SK-N-SH treated with all-trans-retinoic acid at 6 μM for 48 hours (cell line): ENCODE measurements around the gene FLT3LG.
A peak's percentile ranks its signal among the peaks of the same experiment; 100 is the strongest.

Experiments used
- ATAC-seq: fragments of 200-7000 bp; cut with Tn5 transposase; 3 replicates; pipeline ENCODE4 v1.9.1; 2020; ENCODE audit warnings: mild to moderate bottlenecking, moderate library complexity
- ARNTL ChIP-seq: fragments of 450-650 bp; formaldehyde crosslinking; IDR thresholded peaks from 2 replicates; pipeline ENCODE4 v1.5.0; 2020; ENCODE audit warnings: low read depth, mild to moderate bottlenecking, moderate library complexity, borderline replicate concordance
- BACH2 ChIP-seq: fragments of 250-450 bp; sonication (Bioruptor Pico); IDR thresholded peaks from 2 replicates; pipeline ENCODE4 v1.9.0; 2021; ENCODE audit warnings: mild to moderate bottlenecking, borderline replicate concordance
- CREB5 ChIP-seq: fragments of 250-450 bp; sonication (Bioruptor Pico); IDR thresholded peaks from 2 replicates; pipeline ENCODE4 v1.5.1; 2020; ENCODE audit warnings: low read depth, mild to moderate bottlenecking, moderate library complexity
- CSDC2 ChIP-seq: fragments of 250-450 bp; sonication (Bioruptor Pico); IDR thresholded peaks from 2 replicates; pipeline ENCODE4 v1.5.0; 2020; ENCODE audit warnings: mild to moderate bottlenecking, moderate library complexity
- ESRRG ChIP-seq: fragments of 250-450 bp; sonication (Bioruptor Pico); IDR thresholded peaks from 2 replicates; pipeline ENCODE4 v1.6.1; 2021; ENCODE audit warnings: mild to moderate bottlenecking
- GLIS3 ChIP-seq: fragments of 250-450 bp; sonication (Bioruptor Pico); IDR thresholded peaks from 2 replicates; pipeline ENCODE4 v1.5.0; 2020; ENCODE audit warnings: mild to moderate bottlenecking, moderate library complexity
- ISL1 ChIP-seq: fragments of 250-450 bp; sonication (Bioruptor Pico); IDR thresholded peaks from 2 replicates; pipeline ENCODE4 v2.1.2; 2022; ENCODE audit warnings: mild to moderate bottlenecking, moderate library complexity
- OSR1 ChIP-seq: fragments of 250-450 bp; sonication (Bioruptor Pico); IDR thresholded peaks from 2 replicates; pipeline ENCODE4 v1.8.0; 2022; ENCODE audit warnings: moderate library complexity, mild to moderate bottlenecking, inconsistent platforms
- PATZ1 ChIP-seq: fragments of 250-450 bp; sonication (Bioruptor Pico); IDR thresholded peaks from 2 replicates; pipeline ENCODE4 v1.8.0; 2020; ENCODE audit warnings: mild to moderate bottlenecking, moderate library complexity, borderline replicate concordance
- POU6F1 ChIP-seq: fragments of 250-450 bp; sonication (Bioruptor Pico); IDR thresholded peaks from 2 replicates; pipeline ENCODE4 v1.8.0; 2021; ENCODE audit warnings: low read depth, mild to moderate bottlenecking, moderate library complexity, borderline replicate concordance
- PPARA ChIP-seq: fragments of 250-450 bp; sonication (Bioruptor Pico); IDR thresholded peaks from 2 replicates; pipeline ENCODE4 v1.5.0; 2020; ENCODE audit warnings: mild to moderate bottlenecking, borderline replicate concordance
- RARB ChIP-seq: fragments of 250-450 bp; sonication (Bioruptor Pico); IDR thresholded peaks from 2 replicates; pipeline ENCODE4 v1.8.0; 2021; ENCODE audit warnings: mild to moderate bottlenecking, moderate library complexity
- SNAI2 ChIP-seq: fragments of 250-450 bp; sonication (Bioruptor Pico); IDR thresholded peaks from 2 replicates; pipeline ENCODE4 v1.5.0; 2020; ENCODE audit warnings: mild to moderate bottlenecking, moderate library complexity
- TCF4 ChIP-seq: fragments of 250-450 bp; sonication (Bioruptor Pico); IDR thresholded peaks from 2 replicates; pipeline ENCODE4 v1.8.0; 2021; ENCODE audit warnings: mild to moderate bottlenecking, moderate library complexity, borderline replicate concordance
- TOX ChIP-seq: fragments of 250-450 bp; sonication (Bioruptor Pico); IDR thresholded peaks from 2 replicates; pipeline ENCODE4 v1.8.0; 2021; ENCODE audit warnings: mild to moderate bottlenecking, moderate library complexity, borderline replicate concordance
- TSHZ2 ChIP-seq: fragments of 250-450 bp; sonication (Bioruptor Pico); IDR thresholded peaks from 2 replicates; pipeline ENCODE4 v1.5.0; 2020; ENCODE audit warnings: mild to moderate bottlenecking, moderate library complexity
- ZC3H10 ChIP-seq: fragments of 250-450 bp; sonication (Bioruptor Pico); IDR thresholded peaks from 2 replicates; pipeline ENCODE4 v1.5.1; 2021; ENCODE audit warnings: mild to moderate bottlenecking, moderate library complexity
- ZFP30 ChIP-seq: fragments of 450-650 bp; formaldehyde crosslinking; IDR thresholded peaks from 2 replicates; pipeline ENCODE4 v1.5.0; 2022; ENCODE audit warnings: mild to moderate bottlenecking, moderate library complexity
- ZNF565 ChIP-seq: fragments of 450-650 bp; formaldehyde crosslinking; conservative IDR thresholded peaks from 2 replicates; pipeline ENCODE4 v1.5.0; 2020; ENCODE audit warnings: low read depth, mild to moderate bottlenecking, moderate library complexity
- ZNF70 ChIP-seq: fragments of 450-650 bp; formaldehyde crosslinking; IDR thresholded peaks from 2 replicates; pipeline ENCODE4 v1.5.0; 2020; ENCODE audit warnings: mild to moderate bottlenecking, moderate library complexity
- ZNF8 ChIP-seq: fragments of 450-650 bp; formaldehyde crosslinking; IDR thresholded peaks from 2 replicates; pipeline ENCODE4 v1.5.0; 2020; ENCODE audit warnings: mild to moderate bottlenecking, moderate library complexity

Gene FLT3LG

GRCh38 chr19:49507803-49508494 is 33.9 kb downstream of the FLT3LG start:
- no peak for ATAC-seq
- TF ChIP-seq CREB5 (no peak), SNAI2 (CRISPR knock-in tag) (no peak), ZNF70 (no peak), BACH2 (no peak), TCF4 (CRISPR knock-in tag) (no peak), TOX (CRISPR knock-in tag) (no peak), ZNF565 (CRISPR knock-in tag) (no peak), ZNF8 (CRISPR knock-in tag) (no peak), ZFP30 (no peak), ISL1 (CRISPR knock-in tag) (no peak), RARB (CRISPR knock-in tag) (no peak), ZC3H10 (no peak), PATZ1 (CRISPR knock-in tag) (no peak), ARNTL (CRISPR knock-in tag) (no peak), PPARA (CRISPR knock-in tag) (no peak), ESRRG (CRISPR knock-in tag) (no peak), CSDC2 (CRISPR knock-in tag) (no peak), GLIS3 (no peak)
- TF ChIP-seq, all 23 proteins: peak for 0

- peak; percentile 84 for ATAC-seq
- TF ChIP-seq RARB (CRISPR knock-in tag), result no peak
- no peak for TF ChIP-seq PPARA (CRISPR knock-in tag)
- no peak for TF ChIP-seq ZC3H10
- no peak for TF ChIP-seq ZNF70
- no peak for TF ChIP-seq CSDC2 (CRISPR knock-in tag)
- no peak for TF ChIP-seq ZNF565 (CRISPR knock-in tag)
- no peak for TF ChIP-seq ARNTL (CRISPR knock-in tag)
- no peak for TF ChIP-seq CREB5
- no peak for TF ChIP-seq ISL1 (CRISPR knock-in tag)
- TF ChIP-seq TCF4 (CRISPR knock-in tag), result no peak
- no peak for TF ChIP-seq ZFP30
- no peak for TF ChIP-seq POU6F1 (CRISPR knock-in tag)
- TF ChIP-seq TSHZ2 (CRISPR knock-in tag), result no peak
- TF ChIP-seq GLIS3, result no peak
- TF ChIP-seq OSR1, result no peak
- no peak for TF ChIP-seq ZNF8 (CRISPR knock-in tag)
These were observed 39.1 kb downstream of the FLT3LG start for GRCh38 chr19:49512970-49513745.
